HG03039 (cell line): Measurements from ENCODE around the gene GAB3.

Experiments used
- ATAC-seq: cut with Tn5 transposase; IDR thresholded peaks from one replicate; pipeline ENCODE4 v1.9.1; 2021; ENCODE audit warnings: mild to moderate bottlenecking, moderate library complexity; ENCODE audit not compliant: unreplicated experiment

Gene GAB3

DNA sequence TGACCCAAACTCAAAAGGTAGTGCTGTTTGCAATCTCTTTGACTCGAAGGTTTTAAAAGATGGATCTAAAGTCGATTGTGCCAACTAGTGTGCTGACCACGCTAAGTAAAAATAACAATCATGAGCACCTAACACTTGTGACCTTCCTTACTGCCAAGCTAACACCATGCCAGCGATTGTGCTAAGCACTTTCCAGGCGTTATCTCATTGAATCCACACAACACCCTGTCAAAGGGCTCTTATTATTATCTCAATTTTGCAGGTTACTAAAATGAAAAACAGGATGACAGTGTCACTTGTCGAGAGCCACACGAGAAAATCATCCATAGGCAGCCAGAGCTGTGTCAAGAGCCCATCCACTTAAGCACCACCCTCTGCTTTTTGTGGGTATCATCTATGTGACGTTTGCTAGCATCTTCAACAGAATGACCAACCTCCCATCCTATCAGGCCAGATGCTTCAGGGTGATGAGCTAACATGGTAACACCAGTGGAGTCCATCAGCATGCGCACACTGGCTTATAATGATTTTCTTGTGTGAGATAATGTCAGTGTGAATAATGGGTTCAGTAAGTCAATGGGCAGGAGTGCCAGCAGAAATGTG is 893 bp upstream of the GAB3 start:
- ATAC-seq: no peak

DNA sequence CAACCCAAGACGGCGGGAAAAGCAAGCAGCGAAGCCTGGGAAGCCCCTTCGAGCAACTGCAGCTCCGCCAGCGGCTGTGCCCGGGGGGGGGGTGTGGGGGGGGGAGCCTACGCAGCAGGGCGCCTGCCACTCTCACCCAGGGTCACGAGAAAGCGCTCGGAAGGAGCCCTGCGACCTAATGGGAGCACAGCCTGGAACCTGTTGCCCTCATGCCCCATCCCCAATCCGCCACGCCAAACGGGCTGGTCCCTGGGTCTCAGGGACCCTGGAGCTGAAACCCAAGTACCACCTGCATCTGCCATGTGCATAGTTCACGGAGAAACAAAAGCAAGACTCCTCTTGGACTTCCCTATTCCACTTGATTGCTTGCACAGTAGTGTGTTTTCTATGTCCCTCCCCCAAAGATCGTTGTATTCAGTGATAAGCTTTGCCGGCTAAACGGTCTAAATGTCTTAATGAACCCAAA is 359 bp upstream of the GAB3 start:
- no peak for ATAC-seq

DNA sequence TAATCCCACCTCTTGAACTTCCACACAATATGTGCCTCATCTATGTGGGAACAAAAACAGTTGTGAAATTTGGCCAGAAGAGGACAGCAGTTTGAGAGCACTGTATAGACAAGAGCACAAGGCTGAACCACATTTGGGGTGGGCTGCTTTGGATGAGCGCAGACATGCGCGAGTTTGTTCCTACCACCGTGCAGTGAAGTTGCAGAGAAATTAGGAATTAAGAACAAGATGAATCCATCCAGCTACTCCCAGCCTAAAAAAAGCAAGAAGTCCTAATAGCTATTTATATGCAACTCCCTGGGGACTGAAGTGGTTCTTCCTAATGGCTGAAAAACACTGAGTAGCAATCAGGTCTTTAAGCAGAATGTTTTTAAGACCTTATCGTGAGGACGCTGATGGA is 1.0 kb downstream of the GAB3 start:
- no peak for ATAC-seq

DNA sequence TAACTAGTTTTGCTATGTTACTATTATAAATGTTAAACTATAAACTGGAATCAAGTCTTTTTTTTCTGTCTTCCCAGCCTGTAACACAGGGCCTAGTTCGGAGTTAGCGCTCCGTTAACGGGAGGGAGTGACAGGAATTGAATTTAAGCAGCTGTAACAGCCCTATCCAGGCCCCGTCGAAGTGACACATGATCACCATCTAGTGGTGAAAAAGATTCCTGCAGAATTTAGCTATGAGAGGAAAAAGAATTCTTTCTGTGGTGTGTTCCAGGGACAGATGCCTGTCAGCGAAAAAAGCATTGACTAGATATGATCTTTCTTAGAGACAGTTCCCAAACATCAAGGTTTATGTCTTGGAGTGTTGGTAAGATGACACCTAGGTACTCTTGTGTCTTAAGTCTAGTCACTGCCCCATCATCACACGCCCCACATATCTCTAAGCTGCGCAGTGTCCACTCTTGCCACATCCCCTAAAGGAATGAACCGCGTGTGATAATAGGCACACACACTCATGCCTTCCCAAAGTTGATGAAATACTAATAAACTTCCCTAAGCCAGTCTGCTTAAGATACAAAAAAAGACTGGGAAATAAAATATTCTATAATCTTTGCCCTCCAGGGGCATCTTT is 2.1 kb downstream of the GAB3 start:
- ATAC-seq: no peak

DNA sequence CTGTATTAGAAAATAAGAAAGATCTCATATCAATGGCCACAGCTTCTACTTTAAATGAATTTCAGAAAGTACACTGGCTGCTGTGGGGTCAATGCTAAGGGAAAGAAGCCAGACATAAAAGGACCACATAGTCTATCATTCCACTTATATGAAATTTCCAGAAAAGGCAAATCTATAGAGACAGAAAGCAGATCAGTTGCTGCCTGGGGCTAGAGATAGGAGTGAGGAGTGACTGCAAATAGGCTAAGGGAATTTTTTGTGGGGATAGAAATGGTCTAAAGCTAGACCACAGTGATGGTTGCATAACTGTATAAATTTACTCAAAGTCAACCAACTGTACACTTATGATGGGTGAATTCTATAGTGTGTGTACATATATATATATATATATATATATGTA is 8.3 kb downstream of the GAB3 start:
- no peak for ATAC-seq

DNA sequence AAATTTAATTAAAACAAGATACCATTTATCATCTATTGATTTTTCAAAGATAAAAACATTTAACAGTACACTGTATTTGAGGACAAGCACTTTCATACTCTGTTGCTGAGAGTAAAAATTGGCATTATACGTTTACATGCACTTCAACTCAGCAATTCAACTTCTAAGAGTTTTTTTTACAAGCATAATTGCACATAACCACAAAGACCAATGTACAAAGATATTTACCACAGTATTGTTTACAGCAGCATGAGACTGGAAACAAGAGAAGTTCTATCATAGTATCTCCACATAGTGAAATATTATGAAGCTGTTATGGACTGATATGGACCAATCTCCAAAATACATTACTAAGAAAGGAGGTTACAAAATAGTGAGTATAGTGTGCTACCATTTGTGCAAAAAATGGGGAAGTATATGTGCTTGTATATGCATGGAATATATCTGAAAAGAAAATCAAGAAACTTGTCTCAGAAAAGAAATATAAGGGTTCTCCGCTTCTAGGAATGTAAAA is 10.9 kb downstream of the GAB3 start:
- no peak for ATAC-seq

DNA sequence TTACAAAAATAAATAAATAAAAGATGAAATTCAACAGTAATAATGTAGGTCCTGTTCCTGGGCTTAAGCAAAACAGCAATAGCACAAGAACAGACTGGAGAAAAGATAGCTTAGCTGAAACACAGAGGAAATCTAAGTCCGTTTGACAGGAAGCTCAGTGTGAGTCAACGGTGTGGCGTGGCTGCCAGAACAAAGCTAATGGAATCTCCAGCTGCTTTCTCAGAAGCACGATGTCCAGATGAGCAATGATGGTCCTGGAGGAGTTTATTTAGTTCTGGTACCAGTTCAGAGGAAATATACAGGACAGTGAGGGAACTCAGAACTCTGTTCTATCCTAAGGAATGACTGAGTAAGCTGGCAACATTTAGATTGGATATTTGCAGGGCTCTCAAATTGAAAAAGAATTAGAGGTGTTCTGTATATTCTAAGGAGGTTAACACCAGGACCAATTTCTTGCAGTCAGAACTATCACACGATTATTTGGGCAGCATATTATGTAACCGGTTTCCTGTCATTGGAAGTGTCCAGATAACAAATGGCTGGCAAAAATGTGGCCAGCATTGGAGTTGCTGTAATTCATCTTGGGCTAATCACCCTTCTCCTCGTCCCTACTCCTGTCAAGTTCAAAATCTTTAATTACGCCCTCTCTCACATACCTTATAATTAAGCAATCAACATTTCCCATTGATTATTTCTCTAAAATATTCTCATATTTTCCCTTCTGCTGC is 12.7 kb downstream of the GAB3 start:
- no peak for ATAC-seq

DNA sequence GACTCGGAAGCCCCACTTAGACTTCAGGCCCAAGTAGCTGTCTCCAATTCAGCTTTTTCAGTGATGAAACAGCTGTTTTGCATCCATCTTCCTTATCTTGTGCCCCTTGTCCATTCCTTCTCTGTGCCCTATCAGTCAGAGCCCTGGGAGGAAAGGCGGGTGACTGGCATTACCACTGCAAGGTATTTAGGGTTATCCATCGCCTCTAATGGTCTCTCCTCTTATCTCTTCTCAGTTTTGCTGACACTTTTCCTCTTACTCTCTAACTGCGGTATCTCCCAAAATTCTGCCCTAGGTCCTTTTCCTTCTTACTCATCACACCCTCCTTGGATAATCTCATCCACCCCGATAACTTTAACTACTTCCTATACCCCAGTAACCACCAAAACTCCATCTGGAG is 13.7 kb downstream of the GAB3 start:
- no peak for ATAC-seq

DNA sequence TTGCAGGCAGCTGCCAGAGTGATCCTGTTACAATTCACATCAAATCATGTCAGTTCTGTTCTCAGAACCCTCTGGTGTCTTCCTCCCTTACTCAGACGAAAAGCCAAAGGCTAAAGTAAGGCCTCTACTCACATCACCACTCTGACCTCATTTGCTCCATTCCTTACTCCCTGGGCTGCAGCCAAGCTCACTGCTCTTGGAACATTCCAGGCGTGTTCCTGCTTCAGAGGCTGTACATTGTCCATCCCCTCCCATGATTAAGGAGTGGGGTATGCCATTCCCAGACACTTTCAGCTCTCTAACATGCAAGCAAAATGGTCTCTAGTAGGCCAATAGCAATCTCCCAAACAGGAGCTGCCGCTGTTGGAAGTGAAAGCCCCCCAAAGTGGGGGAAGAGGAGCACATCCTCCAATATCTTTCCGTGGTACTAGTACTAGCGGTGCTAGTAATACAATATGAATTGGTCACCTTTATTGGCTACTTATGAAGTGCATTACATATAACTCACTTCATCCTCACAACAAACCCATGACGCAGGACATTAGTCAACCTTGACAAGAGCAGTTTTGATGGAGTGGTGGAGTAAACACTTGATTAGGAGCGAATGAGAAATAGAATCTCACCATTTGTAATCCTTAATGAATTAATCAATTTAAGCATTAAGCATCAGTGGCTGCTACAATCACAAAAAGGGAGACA is 15.0 kb downstream of the GAB3 start:
- ATAC-seq: no peak

DNA sequence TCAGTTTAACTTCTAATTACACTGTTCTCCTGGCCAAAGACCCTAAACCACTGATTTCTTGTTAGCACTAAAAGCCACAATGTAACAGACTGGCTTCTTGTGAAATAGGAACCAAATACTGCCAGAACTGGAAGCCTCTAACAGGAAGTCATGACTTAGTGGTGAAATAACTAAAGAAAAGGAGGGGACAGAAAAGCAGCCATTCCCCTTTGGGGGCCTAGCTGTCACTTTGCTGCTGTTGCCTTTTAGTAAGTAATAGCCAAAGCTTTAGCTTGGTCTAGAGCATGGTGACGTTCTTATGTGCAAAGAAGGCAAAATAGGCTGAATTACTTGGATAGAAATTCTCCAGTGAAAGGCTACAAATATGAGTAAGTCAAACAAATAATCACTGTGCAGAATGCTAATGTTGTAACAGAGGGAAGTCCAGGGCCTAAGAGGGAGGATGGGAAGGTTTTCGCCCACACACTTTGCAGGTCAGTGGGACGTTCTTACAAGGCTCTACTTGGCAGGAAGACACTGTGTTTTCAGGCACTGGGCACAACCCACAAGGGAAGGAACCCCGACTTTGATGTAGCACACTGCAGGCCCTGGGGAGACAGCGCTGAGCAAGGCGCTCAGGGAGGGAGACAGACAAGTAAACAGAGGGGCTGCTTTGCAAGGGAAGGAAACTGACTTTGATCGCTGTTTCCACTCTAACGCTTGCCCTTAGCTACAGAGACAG is 16.7 kb downstream of the GAB3 start:
- no peak for ATAC-seq

DNA sequence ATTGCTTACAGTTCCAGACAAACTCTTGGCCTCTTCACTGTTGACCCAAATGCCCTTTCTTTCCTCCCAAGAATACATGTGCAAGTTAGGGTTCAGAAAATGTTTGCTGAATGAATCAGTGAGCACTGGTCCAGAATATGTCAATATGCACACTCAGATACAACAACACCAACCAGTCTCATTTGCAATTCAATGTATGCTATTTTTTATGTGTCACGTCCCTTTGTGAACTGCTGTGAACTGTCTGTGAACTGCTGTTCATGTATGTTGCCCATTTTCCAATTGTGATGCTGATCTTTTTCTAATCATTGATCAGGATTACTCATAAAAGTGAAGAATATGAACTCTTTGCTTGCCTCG is 17.8 kb downstream of the GAB3 start:
- ATAC-seq: no peak

DNA sequence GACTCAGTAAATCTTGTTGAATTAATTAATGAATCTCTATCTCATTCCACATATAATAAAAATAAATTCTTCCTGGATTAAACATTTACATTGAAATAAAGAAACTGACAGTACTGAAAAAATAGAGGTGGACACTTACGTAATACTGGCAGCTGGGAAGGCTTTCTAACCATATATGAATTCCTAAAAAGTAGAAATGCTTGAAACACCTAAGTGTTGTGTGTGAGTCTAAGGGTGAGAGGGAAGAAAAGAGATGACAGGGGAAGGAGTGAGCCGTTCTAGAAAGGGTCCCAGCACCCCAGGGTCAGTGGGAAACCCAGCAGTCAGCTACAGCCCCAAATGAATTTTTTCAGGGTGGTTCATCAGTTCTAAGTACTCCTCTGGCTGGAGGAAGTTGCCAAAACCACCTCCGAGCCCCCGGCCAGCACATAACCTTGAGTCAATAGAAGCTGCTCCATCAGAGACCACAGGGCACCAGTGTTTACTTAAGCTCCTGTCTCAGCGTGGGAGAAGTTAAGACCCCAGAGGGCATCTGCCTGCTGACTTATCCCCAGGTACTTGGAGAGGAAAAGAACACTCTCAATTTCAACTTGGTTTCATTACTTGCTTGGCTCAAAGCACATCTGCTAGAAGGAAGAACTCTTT is 18.3 kb downstream of the GAB3 start:
- no peak for ATAC-seq

DNA sequence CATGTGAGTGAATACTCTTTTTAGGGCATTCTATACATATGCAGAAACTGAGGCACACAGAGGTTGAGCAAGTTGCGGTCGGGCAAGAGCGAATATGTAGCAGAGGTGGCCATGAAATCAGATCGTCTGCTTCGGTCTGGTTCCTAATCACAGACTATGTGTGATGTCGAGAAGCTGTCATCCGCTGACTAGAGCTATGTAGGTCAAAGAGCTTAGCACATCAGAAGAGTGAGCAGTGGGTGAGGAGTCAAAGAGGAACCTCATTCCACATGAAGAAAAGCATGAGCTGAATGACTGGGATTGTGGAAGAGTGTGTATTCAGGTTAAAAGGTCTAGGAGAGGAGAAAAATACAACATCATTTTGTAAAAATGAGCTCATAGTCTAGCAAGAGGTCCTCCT is 19.0 kb downstream of the GAB3 start:
- no peak for ATAC-seq

DNA sequence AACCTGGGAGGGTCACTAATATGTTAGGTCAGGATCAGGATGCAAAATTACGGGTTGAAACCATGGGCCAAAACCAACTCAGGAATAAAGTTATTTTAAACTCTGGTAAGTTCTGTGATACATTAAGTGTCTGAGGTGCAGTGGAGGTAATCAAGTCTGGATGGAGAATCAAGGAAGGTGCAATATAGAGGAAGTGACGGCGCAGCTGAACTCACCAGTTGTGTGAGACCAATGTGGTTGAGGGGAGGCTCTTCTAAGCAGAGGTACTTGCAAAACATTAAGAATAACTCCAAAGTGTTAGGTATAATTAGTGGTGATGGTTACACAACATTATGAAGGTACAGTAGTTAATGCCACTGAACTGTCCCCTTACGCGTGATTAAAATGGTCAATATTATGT is 19.7 kb downstream of the GAB3 start:
- ATAC-seq: no peak

DNA sequence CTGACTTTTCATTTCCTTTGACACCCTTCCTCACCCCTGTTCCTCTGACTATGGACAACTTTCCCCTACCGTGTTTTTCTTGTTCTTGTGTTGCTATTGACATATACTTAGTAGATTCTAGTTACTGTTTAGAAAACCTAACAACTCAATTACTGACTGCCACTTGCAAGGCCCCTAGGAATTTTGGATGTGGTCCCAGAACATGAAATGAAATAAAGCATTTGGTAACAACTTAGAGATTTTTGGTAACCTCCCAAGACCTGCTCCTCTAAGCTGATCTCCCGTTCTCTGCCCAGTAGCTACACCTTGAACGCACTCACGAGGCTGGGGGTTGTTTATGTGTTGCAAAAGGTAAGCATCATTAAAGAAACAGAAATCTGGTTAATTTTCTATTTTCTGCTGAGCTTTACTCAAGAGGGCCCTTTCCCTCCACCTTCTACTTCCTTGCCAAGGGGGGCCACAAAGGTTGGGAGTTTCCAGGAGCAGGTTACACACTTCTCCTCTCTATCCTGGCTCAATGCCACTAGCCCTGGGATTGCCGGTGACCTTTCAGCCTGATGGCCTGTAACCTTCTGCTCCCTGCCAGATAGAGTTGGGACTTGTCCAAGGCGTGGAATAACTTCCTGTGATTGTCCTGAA is 20.5 kb downstream of the GAB3 start:
- ATAC-seq: no peak

DNA sequence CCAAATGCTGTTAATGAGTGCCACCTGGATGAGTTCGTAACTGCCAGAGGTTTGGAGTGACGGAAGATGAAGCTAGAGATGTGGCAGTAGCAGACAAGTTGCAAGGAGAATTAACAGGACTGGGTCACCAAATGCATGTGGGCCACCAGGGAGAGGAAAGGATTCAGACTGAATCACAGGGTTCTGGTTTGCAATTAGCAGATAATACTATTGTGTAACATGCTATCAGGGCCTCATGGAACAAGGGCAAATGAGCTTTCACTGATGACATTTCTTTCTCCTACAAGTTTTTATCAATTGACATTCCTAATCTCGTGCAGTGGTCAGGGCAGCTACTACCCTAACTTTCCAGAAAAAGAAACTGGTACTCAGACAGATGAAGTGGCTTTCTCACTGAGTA is 21.4 kb downstream of the GAB3 start:
- ATAC-seq: no peak

DNA sequence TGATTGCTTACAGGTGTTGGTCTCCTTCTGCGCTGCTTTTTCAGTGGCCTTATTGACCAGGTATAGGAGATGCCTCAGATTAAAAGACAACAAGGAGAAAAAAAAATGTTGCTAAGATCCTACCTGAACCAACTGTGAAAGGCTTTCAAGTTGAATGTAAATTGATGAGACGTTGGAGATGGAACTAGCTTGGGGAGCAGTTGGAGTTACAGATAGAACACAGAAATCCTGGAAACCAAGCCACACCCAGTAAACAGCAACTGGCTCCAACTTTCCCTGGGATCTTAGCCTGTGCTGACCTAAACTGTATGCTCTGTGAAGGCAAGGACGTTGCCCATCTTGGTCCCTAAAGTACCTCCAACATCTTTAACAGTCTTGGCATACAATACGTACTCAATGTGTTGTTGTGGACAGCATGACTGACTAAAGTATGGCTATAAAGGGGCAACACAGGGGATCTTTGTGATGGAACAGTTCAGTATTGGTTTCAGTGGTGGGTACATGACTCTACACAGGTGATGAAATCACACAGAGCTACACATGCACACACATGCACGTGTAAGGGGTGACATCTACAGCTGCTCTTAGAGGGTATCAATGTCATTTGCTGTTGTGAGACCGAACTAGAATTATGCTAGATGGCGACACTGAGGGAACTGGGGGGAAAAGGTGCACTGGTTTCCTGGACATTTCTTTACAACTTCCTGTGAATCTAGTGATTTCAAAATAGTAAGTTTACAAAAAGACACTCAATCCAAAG is 22.3 kb downstream of the GAB3 start:
- ATAC-seq: no peak

DNA sequence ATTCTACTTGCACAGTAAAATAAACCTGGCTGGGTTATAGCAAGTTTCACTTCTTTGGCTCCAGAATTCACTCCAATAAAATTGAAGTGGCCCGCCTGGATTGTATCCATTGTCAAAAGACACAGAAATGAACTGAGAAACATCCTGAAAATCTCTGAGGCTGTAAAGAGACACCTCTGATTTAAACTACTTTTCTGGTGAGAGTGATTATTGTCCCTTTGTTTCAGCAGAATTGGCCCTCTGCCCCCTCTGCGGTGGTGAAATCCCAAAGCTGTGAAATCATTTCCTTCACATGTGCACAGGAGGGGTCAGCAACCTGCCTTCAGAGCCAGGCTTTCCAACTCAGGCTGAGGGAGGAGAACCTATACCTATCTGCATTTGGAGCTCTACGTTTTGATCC is 23.0 kb downstream of the GAB3 start:
- ATAC-seq: no peak

DNA sequence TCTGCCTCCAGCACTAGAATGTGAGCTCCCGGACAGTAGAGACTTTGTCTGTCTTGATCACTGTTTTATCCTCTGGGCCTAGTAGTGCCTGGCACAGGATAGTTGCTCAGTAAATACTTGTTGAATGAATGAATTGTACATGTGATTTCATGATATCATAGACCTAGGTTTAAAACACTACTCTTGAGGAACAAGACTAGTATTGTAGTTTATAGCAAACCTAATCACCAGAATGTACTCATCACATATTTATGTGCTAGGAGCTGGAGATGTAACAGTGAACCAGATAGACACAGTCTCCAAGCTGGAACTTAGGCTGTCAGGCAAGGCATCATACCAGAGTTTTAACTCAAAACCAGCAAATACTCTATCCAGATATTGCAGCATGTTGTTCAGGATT is 23.5 kb downstream of the GAB3 start:
- ATAC-seq: no peak
